MM.1S (cell line): ENCODE measurements around the gene KPNA4.

Experiments
- EZH2 ChIP-seq: fragments of 300-600 bp; sonication (generic); optimal IDR thresholded peaks from 2 replicates; pipeline ENCODE3; 2017; ENCODE audit warnings: low read depth, mild to moderate bottlenecking, antibody characterized with exemption, low read length, mixed read lengths
- EZH2phosphoT487 ChIP-seq: fragments of 300-600 bp; sonication (generic); IDR thresholded peaks from 2 replicates; pipeline ENCODE4 v1.6.1; 2018; ENCODE audit warnings: antibody characterized with exemption, low read length
- TF ChIP-seq, protein P1 (sequence below): fragments of 300-600 bp; sonication (generic); IDR thresholded peaks from 2 replicates; pipeline ENCODE4 v1.5.1; 2016; ENCODE audit warnings: antibody characterized with exemption, low read length, mixed read lengths

DNA sequence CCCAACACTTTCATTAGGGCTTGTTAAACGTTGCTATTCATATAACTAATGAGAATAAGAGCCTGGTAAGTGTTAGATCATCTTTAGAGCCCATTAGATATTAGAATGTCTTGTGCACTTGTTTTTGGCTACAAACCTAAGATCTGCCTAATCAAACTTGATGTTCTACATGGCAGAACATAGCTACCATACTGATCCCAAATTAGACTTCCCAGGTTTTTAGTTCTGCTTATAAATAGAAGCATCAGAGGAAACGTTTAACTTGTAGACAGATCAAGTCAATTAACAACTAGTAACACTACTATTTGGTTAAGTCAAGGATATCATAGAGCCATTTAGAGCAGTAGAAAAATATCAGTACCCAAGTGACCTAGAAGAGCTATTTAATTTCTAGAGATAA, 11.7 kb upstream of the KPNA4 start:
- TF ChIP-seq, protein P1, sequence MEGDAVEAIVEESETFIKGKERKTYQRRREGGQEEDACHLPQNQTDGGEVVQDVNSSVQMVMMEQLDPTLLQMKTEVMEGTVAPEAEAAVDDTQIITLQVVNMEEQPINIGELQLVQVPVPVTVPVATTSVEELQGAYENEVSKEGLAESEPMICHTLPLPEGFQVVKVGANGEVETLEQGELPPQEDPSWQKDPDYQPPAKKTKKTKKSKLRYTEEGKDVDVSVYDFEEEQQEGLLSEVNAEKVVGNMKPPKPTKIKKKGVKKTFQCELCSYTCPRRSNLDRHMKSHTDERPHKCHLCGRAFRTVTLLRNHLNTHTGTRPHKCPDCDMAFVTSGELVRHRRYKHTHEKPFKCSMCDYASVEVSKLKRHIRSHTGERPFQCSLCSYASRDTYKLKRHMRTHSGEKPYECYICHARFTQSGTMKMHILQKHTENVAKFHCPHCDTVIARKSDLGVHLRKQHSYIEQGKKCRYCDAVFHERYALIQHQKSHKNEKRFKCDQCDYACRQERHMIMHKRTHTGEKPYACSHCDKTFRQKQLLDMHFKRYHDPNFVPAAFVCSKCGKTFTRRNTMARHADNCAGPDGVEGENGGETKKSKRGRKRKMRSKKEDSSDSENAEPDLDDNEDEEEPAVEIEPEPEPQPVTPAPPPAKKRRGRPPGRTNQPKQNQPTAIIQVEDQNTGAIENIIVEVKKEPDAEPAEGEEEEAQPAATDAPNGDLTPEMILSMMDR: no peak
- TF ChIP-seq EZH2 (no peak), EZH2phosphoT487 (no peak)
